Tibial artery (tissue), 4 donors: ENCODE measurements around the gene CRYBG1.
"Not testable (repeated sequence)": the region's sequence is repeated elsewhere in the genome, so short reads cannot be mapped to it uniquely, and the experiment has no call there.

Experiments
- DNase-seq, 2 donors: peaks; one replicate each; pipeline ENCODE4 v3.0.0-alpha.2; 2019
- H3K27ac ChIP-seq, 2 donors: fragments of 200-600 bp; sonication (generic) in 1 of 2; 1 replicate in 1 of 2; 2 replicates in 1 of 2; pipeline ENCODE4 v1.5.1; 2018 to 2019; ENCODE audit warnings: mild to moderate bottlenecking in 1 of 2
- H3K27me3 ChIP-seq, 2 donors: fragments of 200-600 bp; sonication (generic) in 1 of 2; one replicate each; pipeline versions ENCODE4 v1.5.1 to v1.6.0; 2016 to 2019
- H3K36me3 ChIP-seq, 3 donors: fragments of 200-600 bp; sonication (generic) in 2 of 3; one replicate each; pipeline ENCODE4 v1.5.1; 2016 to 2019; ENCODE audit warnings: mild to moderate bottlenecking in 2 of 3
- H3K4me1 ChIP-seq, 4 donors: fragments of 200-600 bp; sonication (generic) in 2 of 4; 1 replicate in 3 of 4; 2 replicates in 1 of 4; pipeline ENCODE4 v1.5.1; 2016 to 2019
- H3K4me3 ChIP-seq, 2 donors: fragments of 200-600 bp; sonication (generic) in 1 of 2; 1 replicate in 1 of 2; 2 replicates in 1 of 2; pipeline ENCODE4 v1.5.1; 2018 to 2019; ENCODE audit warnings: mild to moderate bottlenecking in 2 of 2
- H3K9me3 ChIP-seq, 3 donors: fragments of 200-600 bp; sonication (generic) in 1 of 3; one replicate each; pipeline ENCODE4 v1.5.1; 2016 to 2019
- CTCF ChIP-seq, 2 experiments: fragments of 200-600 bp in 1 of 2; fragments of 450-650 bp in 1 of 2; IDR thresholded peaks; one replicate each; pipeline ENCODE4 v1.5.1; 2017 to 2019; ENCODE audit warnings: antibody characterized with exemption in 2 of 2, mild to moderate bottlenecking in 1 of 2, moderate library complexity in 1 of 2
- intact Hi-C: fragments of 100-400 bp; cut with DNase I; formaldehyde crosslinking; loops from one replicate; pipeline ENCODE4 v1.15.0; 2023; ENCODE audit warnings: low total_unique reads

CRYBG1 gene

DNA sequence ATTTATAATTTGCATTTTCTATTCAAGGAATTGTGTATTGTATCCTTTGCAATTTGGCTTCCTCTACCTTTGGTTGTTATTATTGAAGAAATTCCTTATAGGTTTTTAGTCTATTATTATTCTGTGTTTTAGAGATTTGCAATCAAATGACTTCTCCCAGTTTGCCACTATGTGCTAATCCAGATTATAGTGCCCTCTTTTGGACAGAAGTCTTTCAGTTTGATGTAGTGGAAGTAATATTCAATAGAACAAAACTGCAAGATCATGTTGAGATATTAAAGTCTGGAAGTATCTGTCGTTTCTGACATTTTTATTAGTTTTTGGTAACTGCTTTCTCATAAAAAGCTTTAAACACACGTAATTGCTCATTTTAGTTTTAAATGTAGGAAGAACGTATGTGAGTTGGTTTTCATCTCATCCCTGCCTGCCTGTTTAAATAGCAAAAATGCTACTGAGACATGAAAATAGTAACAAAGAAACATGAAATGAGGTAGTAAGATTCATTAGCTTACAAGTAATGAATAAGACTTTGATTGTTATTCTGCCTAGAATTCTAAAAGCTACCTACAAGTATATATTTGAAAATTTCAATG lies 195.9 kb downstream of the CRYBG1 start:
- TF ChIP-seq CTCF (IDR thresholded peaks at IDR 0.05) = no peak
- H3K4me3 ChIP-seq = no peak overlapping the region
- no peak for DNase-seq
- no peaks in the 10 kb centered on the region for H3K4me1 ChIP-seq
- H3K27me3 ChIP-seq = no peaks in the 10 kb centered on the region
- H3K9me3 ChIP-seq = no peaks in the 10 kb centered on the region
- intact Hi-C loops = no loop called here
- no peak overlapping the region for H3K27ac ChIP-seq
- peaks cover 6 to 22% (median 11%) of the 10 kb centered on the region in 3 donors for H3K36me3 ChIP-seq

DNA sequence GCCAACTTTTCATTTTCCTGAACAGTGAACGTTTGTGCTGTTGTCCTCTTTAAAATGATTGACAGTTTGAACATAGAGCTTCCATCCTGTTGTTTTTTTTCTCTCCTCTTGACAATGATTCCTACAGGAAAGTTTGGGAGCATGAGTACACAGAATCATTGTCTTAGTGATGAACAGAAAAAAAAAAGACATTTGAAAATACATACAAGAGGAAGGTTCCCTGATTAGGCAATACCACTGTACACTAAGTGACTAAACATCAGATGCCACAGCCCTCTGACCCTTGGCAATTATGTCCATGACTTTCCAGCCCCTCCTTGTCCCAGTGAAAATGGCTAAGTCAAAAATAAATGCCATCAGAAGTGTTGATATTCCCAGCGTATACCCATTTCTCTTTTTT lies 197.3 kb downstream of the CRYBG1 start:
- DNase-seq = no peak
- H3K4me3 ChIP-seq = no peak overlapping the region
- intact Hi-C loops = no loop called here
- H3K9me3 ChIP-seq = no peaks in the 10 kb centered on the region
- peaks cover 6 to 24% (median 12%) of the 10 kb centered on the region in 3 donors for H3K36me3 ChIP-seq
- H3K4me1 ChIP-seq = no peaks in the 10 kb centered on the region
- H3K27me3 ChIP-seq = no peaks in the 10 kb centered on the region
- TF ChIP-seq CTCF (IDR thresholded peaks at IDR 0.05) = no peak
- no peak overlapping the region for H3K27ac ChIP-seq

GRCh38 chr6:106558364-106558763 lies 197.8 kb downstream of the CRYBG1 start:
- peaks cover 6 to 24% (median 12%) of the 10 kb centered on the region in 3 donors for H3K36me3 ChIP-seq
- no peak for TF ChIP-seq CTCF (IDR thresholded peaks at IDR 0.05)
- intact Hi-C loops = no loop called here

GRCh38 chr6:106559659-106560058 lies 199.1 kb downstream of the CRYBG1 start:
- not testable (repeated sequence) for H3K27ac ChIP-seq, H3K4me3 ChIP-seq, H3K9me3 ChIP-seq, DNase-seq, H3K27me3 ChIP-seq, H3K4me1 ChIP-seq
- H3K36me3 ChIP-seq = peaks cover 6 to 17% (median 6%) of the 10 kb centered on the region in 3 donors
- intact Hi-C loops = loop anchor here (10.0 kb wide), 1 partner anchor 225 kb away; no protein-coding TSS in a partner anchor

More at GRCh38 chr6:106558364-106558763, 197.8 kb downstream of the CRYBG1 start:
- no peak overlapping the region for H3K4me3 ChIP-seq
- DNase-seq = no peak
- H3K9me3 ChIP-seq = no peaks in the 10 kb centered on the region
- no peak overlapping the region for H3K27ac ChIP-seq
- H3K4me1 ChIP-seq = no peaks in the 10 kb centered on the region
- no peaks in the 10 kb centered on the region for H3K27me3 ChIP-seq

DNA sequence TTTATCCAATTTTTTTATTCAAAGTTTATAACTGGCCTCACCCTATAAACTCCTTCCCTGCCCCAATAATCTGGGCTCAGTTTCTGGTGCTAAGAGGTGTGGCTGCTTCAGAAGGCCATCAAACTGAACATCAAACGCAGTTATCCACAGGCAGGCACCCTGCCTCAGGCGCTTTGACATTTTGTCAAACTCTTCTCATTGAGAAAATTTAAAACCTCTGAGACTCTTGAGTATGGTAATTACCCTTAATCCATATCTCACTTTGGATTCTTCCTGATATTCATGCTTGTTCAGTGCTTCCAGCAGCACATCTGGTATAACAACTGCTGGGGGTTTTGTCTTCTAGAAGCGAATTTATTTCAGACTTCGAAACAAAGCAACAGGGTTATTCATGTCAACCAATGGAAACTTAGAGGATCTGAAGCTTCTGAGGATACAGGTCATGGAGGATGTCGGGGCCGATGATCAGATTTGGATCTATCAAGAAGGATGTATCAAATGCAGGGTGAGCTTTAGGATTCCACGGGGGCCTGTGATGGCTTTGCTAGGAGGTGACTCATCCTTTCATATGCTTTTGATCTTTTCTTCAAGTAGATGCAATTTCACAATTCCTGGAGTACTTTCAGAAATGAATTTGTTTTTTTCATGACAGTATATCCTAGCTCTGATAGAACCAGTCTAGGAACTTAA lies 200.6 kb downstream of the CRYBG1 start:
- no peak overlapping the region for H3K4me3 ChIP-seq
- no peaks in the 10 kb centered on the region for H3K27me3 ChIP-seq
- DNase-seq = no peak
- intact Hi-C loops = loop anchor here (10.0 kb wide), 1 partner anchor 226 kb away; no protein-coding TSS in a partner anchor
- TF ChIP-seq CTCF (IDR thresholded peaks at IDR 0.05) = no peak
- H3K36me3 ChIP-seq = peaks cover 6 to 20% (median 6%) of the 10 kb centered on the region in 3 donors
- no peaks in the 10 kb centered on the region for H3K9me3 ChIP-seq
- no peak overlapping the region for H3K27ac ChIP-seq
- no peaks in the 10 kb centered on the region for H3K4me1 ChIP-seq

- H3K27me3 ChIP-seq = no peaks in the 10 kb centered on the region
- H3K36me3 ChIP-seq = peaks cover 6 to 20% (median 6%) of the 10 kb centered on the region in 3 donors
- H3K4me3 ChIP-seq = no peak overlapping the region
- intact Hi-C loops = loop anchor here (10.0 kb wide), 1 partner anchor 227 kb away; no protein-coding TSS in a partner anchor
- no peaks in the 10 kb centered on the region for H3K9me3 ChIP-seq
- no peaks in the 10 kb centered on the region for H3K4me1 ChIP-seq
- no peak overlapping the region for H3K27ac ChIP-seq
- no peak for TF ChIP-seq CTCF (IDR thresholded peaks at IDR 0.05)
- DNase-seq = no peak
Measured at GRCh38 chr6:106561686-106562405, 201.3 kb downstream of the CRYBG1 start.
